Caco-2 (cell line): ENCODE data around the gene TRIO. TPM values are rescaled to one million over a fixed set of nuclear protein-coding genes. Genes with fewer than 3 reads are reported as not detected.

Experiments
- BruUV-seq: library from RNA; stranded (reverse); fragments of 400-500 nt; replicated peaks from 2 replicates; lab custom pipeline; 2021; lab: Mats Ljungman, UMichigan
- CTCF ChIA-PET: fragments of 300-600 bp; sonication (Branson Sonifier 250); formaldehyde crosslinking; loops from one replicate; lab custom pipeline; 2022; ENCODE audit warnings: antibody characterized with exemption; lab: Charles Lee
- POLR2A ChIA-PET: fragments of 300-600 bp; sonication (Branson Sonifier 250); formaldehyde crosslinking; loops from one replicate; lab custom pipeline; 2022; ENCODE audit warnings: antibody characterized with exemption; lab: Charles Lee
- DNase-seq, 2 experiments: peaks; one replicate each; pipeline versions ENCODE4 v3.0.0 to v3.0.0-alpha.2; 2020 to 2022
- H3K27me3 ChIP-seq: replicated peaks from 2 replicates; pipeline ENCODE4 v1.6.0; 2011; ENCODE audit warnings: low read length; ENCODE audit not compliant: control insufficient read depth, insufficient read depth
- H3K36me3 ChIP-seq: 2 replicates; pipeline ENCODE4 v1.5.1; 2011; ENCODE audit warnings: low read length; ENCODE audit not compliant: control insufficient read depth, insufficient read depth
- H3K4me1 ChIP-seq: fragments of 250-450 bp; sonication (Bioruptor Pico); 2 replicates; pipeline ENCODE4 v1.5.1; 2020; ENCODE audit warnings: mild to moderate bottlenecking
- H3K4me3 ChIP-seq: 2 replicates; pipeline ENCODE4 v1.5.1; 2011; ENCODE audit warnings: low read depth, mild to moderate bottlenecking, control low read depth, low read length
- H3K9me3 ChIP-seq: fragments of 250-450 bp; sonication (Bioruptor Pico); 2 replicates; pipeline ENCODE4 v1.5.1; 2020; ENCODE audit warnings: mild to moderate bottlenecking, moderate library complexity
- H3K27ac Mint-ChIP-seq: one replicate; pipeline ENCODE4 v1.8.0; 2022; ENCODE audit warnings: mixed read lengths; ENCODE audit not compliant: unreplicated experiment
- H3K27me3 Mint-ChIP-seq: one replicate; pipeline ENCODE4 v1.8.0; 2022; ENCODE audit warnings: mixed read lengths; ENCODE audit not compliant: insufficient read depth, unreplicated experiment
- H3K36me3 Mint-ChIP-seq: one replicate; pipeline ENCODE4 v1.8.0; 2022; ENCODE audit warnings: mild to moderate bottlenecking, mixed read lengths; ENCODE audit not compliant: insufficient read depth, unreplicated experiment
- H3K4me1 Mint-ChIP-seq: one replicate; pipeline ENCODE4 v1.8.0; 2022; ENCODE audit warnings: low read depth, mixed read lengths; ENCODE audit not compliant: unreplicated experiment
- H3K4me3 Mint-ChIP-seq: one replicate; pipeline ENCODE4 v1.8.0; 2022; ENCODE audit warnings: mild to moderate bottlenecking, moderate library complexity, mixed read lengths; ENCODE audit not compliant: unreplicated experiment
- H3K9me3 Mint-ChIP-seq: one replicate; pipeline ENCODE4 v1.8.0; 2022; ENCODE audit warnings: mixed read lengths; ENCODE audit not compliant: unreplicated experiment
- CTCF ChIP-seq, 2 experiments: fragments of 200-600 bp in 1 of 2; IDR thresholded peaks; 1 replicate in 1 of 2; 2 replicates in 1 of 2; pipeline versions ENCODE4 v1.5.1 to v1.8.0; 2011 to 2022; ENCODE audit warnings: antibody characterized with exemption in 1 of 2, control low read depth in 1 of 2, inconsistent platforms in 1 of 2, low read depth in 1 of 2, low read length in 1 of 2, mild to moderate bottlenecking in 1 of 2, moderate library complexity in 1 of 2; ENCODE audit not compliant: insufficient read depth in 1 of 2, severe bottlenecking in 1 of 2, unreplicated experiment in 1 of 2
- intact Hi-C: fragments of 100-400 bp; cut with micrococcal nuclease; formaldehyde crosslinking; loops from one replicate; pipeline ENCODE4 v1.10.0; 2022; ENCODE audit not compliant: unreplicated experiment
- total RNA-seq: library from RNA; stranded (reverse); gene quantifications from 2 replicates; pipeline ENCODE4 v1.2.3, GENCODE V29; 2022

TRIO gene
- total RNA-seq, 1 experiment from 2014 or later: 92.0 TPM

- Mint-ChIP-seq H3K4me3 (no peak overlapping the region), H3K36me3 (peaks cover 57% of the 10 kb centered on the region), H3K27me3 (no peaks in the 10 kb centered on the region), H3K4me1 (no peaks in the 10 kb centered on the region), H3K27ac (no peak overlapping the region), H3K9me3 (no peaks in the 10 kb centered on the region)
- Histone ChIP-seq H3K27me3 (no peaks in the 10 kb centered on the region), H3K4me3 (no peak overlapping the region), H3K36me3 (peaks cover 1% of the 10 kb centered on the region), H3K9me3 (no peaks in the 10 kb centered on the region), H3K4me1 (no peaks in the 10 kb centered on the region)
- DNase-seq: no peak
- ChIA-PET CTCF (no interaction called here), POLR2A (no interaction called here)
- intact Hi-C loops: no loop called here
- BruUV-seq: no TSS peak
- no peak for TF ChIP-seq CTCF (IDR thresholded peaks at IDR 0.05; ENCODE audit: insufficient read depth in 1 of 2, low read depth in 1 of 2, low read length in 1 of 2, severe bottlenecking in 1 of 2, unreplicated experiment in 1 of 2)
Observed at GRCh38 chr5:14503681-14504331, 360.7 kb downstream of the TRIO start.

- CTCF ChIA-PET: no interaction called here
- Histone ChIP-seq H3K4me3 (no peak overlapping the region), H3K36me3 (peaks cover 1% of the 10 kb centered on the region), H3K9me3 (no peaks in the 10 kb centered on the region), H3K4me1 (no peaks in the 10 kb centered on the region), H3K27me3 (no peaks in the 10 kb centered on the region)
- Mint-ChIP-seq H3K36me3 (peaks cover 56% of the 10 kb centered on the region), H3K9me3 (no peaks in the 10 kb centered on the region), H3K4me3 (no peak overlapping the region), H3K4me1 (no peaks in the 10 kb centered on the region), H3K27ac (no peak overlapping the region), H3K27me3 (no peaks in the 10 kb centered on the region)
- TF ChIP-seq CTCF (IDR thresholded peaks at IDR 0.05; ENCODE audit: insufficient read depth in 1 of 2, low read depth in 1 of 2, low read length in 1 of 2, severe bottlenecking in 1 of 2, unreplicated experiment in 1 of 2): no peak
- DNase-seq: no peak
- intact Hi-C loops: no loop called here
- POLR2A ChIA-PET: no interaction called here
- no TSS peak for BruUV-seq
Observed at GRCh38 chr5:14504332-14504727, 361.2 kb downstream of the TRIO start.

- intact Hi-C loops: no loop called here
- H3K36me3 Mint-ChIP-seq: peaks cover 56% of the 10 kb centered on the region
- DNase-seq: no peak
- Histone ChIP-seq H3K9me3 (no peaks in the 10 kb centered on the region), H3K27me3 (no peaks in the 10 kb centered on the region), H3K36me3 (peaks cover 1% of the 10 kb centered on the region), H3K4me1 (no peaks in the 10 kb centered on the region), H3K4me3 (no peak overlapping the region)
- no peak overlapping the region for H3K4me3 Mint-ChIP-seq
- TF ChIP-seq CTCF (IDR thresholded peaks at IDR 0.05; ENCODE audit: insufficient read depth in 1 of 2, low read depth in 1 of 2, low read length in 1 of 2, severe bottlenecking in 1 of 2, unreplicated experiment in 1 of 2): no peak
- POLR2A ChIA-PET: no interaction called here
- no TSS peak for BruUV-seq
- no peaks in the 10 kb centered on the region for H3K9me3 Mint-ChIP-seq
- no peaks in the 10 kb centered on the region for H3K4me1 Mint-ChIP-seq
- CTCF ChIA-PET: no interaction called here
- H3K27me3 Mint-ChIP-seq: no peaks in the 10 kb centered on the region
- no peak overlapping the region for H3K27ac Mint-ChIP-seq
Observed at GRCh38 chr5:14504816-14505215, 361.7 kb downstream of the TRIO start.
